ENCODE data around the gene GJC2. TPM values are rescaled to one million over a fixed set of nuclear protein-coding genes. Genes with fewer than 3 reads are reported as not detected.

Gene GJC2
- polyA plus RNA-seq, 1 donor = 1.2 TPM

DNA sequence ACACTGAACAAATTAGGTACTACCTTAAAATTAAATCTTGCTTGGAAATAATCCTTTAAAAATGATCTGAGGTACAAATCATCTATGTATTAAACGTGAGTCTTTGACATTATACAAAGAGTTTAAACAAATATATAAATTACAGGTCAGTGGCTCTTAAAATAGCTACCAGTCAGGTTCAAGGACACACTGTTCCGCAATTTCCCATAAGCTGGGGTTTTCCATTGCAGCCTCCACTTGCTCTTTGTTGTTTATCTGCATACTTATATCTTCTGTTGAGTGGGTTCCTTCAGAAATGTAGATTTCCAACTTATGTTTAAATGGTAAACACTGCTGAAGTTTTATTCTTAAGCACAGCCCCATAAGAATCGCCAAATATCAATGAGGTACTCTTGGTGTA, 34.9 kb upstream of the GJC2 start:
- no peak for DNase-seq

DNA sequence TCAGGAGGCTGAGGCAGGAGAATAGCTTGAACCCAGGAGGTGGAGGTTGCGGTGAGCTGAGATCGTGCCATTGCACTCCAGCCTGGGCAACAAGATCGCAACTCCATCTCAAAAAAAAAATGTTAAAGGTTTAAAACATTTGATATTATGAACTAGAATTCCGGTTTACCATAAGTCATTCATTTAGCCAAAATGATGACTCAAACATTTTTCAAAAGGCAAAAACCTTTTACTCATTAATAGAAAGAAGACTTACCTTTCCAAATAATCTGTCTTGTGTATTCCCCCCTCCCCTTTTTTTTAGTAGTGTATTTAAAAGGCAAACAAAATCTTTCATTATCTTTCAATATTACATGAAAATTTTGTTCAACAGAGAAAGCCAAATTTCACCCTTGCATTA, 32.4 kb upstream of the GJC2 start:
- no peak for DNase-seq

GRCh38 chr1:228118040-228118439, 31.7 kb upstream of the GJC2 start:
- no peak for DNase-seq

DNA sequence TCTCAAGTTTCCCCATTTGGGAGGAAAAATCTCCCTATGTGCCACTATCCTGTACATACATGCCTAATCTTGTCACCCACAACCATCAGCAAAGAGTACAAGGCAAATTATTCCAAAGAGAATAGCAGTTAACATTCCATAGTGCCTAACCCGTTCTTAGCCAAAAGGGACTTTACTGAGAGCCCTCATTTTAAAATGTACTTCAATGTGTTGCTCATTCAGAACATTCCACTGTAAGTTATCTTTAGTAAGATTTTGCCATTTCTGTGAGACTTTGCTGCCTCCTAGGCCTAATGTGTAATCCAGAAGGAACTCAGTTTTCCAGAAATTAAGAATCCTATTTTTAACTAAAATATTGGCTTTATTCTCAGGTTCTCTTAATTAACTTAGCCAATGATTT, 29.4 kb upstream of the GJC2 start:
- no peak for DNase-seq

DNA sequence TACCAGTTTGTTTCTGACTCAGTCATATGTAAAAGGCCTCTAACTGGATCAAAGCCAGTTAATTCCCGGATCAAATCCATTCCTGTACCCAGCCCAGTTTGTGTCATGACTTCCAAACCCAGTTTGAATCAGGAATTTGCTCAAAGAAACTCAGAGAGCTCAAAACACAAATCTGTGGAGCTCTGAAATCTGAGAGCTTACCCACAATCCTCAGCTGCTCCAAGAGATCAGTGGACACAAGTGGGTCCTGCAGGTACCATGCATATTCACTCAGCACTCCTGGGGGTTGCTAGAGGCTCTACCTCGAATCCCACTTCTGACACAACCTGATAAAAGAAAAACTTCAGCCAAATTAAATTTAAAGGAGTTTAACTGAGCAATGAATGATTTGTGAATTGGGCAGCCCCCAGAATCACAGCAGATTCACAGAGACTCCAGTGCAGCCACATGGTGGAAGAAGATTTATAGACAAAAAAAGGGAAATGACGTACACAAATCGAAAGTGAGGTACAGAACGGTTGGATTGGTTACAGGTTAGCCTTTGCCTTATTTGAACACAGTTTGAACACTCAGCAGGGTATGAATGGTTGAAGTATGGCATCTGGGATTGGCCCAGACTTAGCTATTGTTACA, 28.8 kb upstream of the GJC2 start:
- no peak for DNase-seq

DNA sequence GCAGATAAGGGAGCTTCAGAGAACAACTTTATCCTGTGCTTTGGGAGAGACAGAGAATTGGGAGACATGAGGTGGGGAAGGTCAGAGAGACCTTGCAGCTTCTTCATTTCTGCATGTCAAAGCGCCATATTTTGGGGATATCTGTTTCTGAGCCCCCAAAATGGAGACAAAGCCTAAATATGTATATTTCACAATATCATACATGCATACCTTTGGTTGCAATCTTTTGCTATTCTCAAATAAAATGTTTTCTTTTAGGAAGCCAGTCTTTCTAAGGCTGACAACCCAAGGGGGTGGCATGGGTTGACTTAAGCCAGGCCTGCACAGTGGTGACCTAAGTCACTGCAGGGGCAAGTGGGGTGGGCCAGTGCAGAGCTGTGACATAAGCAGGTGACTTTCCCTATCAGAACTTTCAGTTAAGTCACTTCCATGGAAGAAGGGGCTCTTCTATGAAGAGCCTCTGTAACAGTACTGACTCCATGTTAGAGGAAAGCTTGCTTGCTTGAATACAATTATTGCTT, 26.7 kb upstream of the GJC2 start:
- no peak for DNase-seq

GRCh38 chr1:228123505-228123904, 26.2 kb upstream of the GJC2 start:
- DNase-seq = no peak

DNA sequence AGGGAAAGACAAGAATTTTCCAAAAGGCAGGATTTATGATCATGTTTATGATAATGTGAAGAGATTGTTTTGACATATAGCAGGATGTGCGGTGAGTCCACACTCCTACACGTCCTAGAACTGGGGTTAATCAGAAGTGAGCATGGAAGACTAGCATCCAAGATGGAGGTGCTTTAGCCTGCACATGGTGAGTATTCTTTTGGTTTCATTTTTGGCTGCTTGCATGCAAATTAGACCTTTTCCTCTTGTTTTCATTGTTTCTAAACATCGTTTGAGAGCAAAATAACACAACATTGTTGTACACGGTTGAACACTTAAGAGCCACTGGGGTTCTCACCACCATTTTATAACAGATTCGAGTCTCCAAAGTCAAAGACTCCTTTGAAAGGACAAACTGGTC, 24.5 kb upstream of the GJC2 start:
- DNase-seq = no peak

DNA sequence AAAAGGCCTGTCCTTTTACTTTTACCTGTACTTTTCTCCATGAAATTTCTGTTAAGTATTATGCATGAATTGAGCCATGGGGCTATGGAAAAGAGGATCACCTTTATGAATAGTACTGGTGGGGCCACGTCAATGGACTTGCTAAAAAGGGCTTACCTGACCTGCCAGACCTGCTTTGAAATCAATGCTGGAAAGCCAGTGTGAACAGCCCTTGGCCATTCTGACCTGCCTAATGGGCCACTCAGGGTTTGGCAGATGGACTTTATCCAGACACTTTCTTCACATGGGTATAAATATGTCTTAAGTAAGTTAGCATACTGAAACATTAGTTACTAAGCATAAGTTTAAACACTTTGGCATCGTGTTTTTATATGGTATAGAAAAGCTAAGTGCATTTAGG, 18.0 kb upstream of the GJC2 start:
- DNase-seq = no peak

GRCh38 chr1:228134591-228134990, 15.1 kb upstream of the GJC2 start:
- DNase-seq = no peak

GRCh38 chr1:228136901-228137300, 12.8 kb upstream of the GJC2 start:
- no peak for DNase-seq

DNA sequence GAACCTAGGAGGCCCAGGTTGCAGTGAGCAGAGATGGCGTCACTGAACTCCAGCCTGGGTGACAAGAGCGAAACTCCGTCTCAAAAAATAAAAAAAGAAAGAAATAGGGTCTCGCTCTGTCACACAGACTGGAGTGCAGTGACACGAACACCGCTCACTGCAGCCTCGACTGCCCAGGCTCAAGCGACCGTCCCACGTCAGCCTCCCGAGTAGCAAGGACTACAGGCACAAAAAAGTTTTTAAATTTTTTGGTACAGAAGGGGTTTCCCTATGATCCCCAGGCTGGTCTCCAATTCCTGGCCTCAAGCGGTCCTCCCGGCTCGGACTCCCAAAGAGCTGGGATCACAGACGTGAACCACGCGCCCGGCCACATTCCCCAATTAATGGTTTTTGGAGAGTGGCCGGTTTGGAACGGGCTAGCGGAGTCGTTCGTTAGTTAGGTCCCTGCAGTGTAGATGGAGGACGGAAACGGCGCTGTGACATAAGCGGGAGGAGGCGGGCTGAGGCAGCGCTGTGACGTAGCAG, 10.3 kb upstream of the GJC2 start:
- no peak for DNase-seq

DNA sequence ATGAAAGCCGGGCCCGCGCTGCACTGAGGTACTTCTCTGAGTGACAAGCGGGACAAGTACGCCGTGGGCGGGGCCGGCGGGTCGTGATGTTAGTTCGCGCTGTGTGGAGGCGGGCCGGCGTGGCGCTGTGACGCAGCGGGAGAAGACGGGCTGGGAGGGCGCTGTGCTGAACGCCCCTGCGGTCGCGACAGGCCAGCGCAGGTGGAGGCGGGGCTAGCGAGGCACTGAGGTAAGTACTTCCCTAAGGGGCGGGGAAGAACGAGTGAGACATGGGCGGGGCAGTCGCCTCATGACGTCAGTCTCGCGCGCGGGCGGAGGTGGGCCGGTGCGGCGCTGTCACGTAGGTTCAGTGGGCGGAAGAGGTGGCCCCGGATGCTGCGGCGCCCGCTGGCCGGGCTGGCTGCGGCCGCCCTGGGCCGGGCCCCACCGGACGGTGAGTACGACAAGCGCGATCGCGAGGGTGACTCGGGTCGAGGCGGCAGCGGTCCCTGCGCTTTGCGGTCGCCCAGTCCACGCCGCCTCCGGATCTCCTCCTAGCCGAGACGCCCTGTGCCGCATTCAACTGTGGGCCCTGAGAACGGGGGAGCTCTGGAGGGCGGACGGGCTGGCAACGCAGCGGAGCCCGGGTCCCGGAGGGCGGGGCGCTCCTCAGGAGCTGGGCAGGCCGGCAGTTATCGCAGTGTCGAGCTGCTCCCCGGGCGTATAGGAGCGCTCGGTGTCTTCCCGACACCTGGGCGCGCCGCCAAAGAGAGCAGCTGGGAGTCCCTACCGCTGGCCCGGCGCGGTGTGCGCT, 9.6 kb upstream of the GJC2 start, which contains the start of gene GUK1:
Gene GUK1, plus strand, starts transcription at position 349 of the 793 bp plus-strand sequence. Its CDS starts 24 bp downstream, at position 373.
- DNase-seq = peak; percentile 97

DNA sequence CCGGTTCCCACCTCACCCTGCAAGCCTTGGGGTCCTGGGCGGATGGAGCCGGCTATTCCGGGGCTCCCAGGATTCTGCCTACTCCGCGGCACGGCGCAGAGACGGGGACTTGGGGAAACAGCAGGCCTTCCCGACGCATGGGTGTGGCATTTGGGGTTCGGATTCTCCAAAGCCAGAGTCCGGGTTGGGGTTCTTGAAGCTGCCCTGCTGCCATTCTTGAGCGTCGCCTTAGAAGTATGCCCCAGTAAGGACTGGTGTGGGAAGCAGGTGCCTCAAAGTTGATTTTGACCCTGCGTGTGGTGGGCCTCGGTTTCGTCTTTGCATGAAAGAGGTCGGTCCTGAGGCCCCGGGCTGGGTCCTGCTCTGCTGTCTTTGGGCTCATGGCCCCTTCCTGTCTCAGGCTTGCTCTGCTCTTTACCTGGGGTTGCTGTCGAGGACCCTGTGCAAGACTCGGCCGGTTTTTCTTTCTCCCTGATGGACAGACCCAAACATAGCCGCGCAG, 9.0 kb upstream of the GJC2 start:
- no peak for DNase-seq

- DNase-seq = no peak
Observed at GRCh38 chr1:228141226-228142044, 8.3 kb upstream of the GJC2 start.

DNA sequence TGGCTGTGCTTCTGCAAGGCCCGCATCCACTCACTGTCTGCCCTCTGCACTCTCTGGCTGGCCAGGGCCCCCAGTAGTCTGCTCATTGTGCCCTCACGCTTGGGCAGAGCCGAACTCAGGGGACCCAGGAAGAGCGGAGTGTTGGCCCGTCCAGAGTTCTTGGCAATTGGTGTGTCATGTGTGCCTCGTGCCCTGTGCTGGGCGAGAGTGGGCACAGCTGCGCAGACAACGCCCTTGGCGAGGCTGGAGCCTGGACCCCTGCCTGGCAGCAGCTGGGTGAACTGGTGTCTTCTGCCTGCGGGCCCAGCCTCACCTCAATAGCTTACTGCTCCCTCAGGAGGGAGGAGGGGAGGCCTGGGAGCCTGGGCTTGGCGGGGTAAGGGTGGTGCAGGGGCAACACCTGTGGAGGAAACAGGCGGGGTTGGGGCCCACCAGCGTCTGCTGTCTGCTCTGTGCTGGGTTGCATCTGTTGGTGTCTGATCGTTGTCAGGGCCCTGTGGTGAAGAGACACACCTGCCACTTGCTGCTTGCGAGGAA, 7.5 kb upstream of the GJC2 start:
- DNase-seq = no peak

DNA sequence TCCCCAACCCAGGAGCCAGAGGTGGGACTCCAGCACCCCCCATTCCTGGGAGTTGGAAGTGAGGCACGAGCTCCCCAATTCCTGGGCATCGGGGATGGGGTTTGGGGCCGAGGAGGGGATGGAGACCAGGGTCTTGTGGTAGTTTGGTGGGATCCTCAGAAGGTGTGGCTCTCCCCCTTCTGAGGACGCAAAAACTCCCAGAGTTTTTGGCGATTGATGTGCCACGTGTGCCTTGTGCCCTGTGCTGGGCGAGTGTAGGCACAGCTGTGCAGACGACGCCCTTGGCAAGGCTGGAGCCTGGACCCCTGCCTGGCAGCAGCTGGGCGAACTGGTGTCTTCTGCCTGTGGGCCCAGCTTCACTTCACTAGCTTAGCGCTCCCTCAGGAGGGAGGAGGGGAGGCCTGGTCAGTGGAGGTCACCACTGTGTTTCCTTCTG, 7.0 kb upstream of the GJC2 start:
- DNase-seq = no peak

- DNase-seq = no peak
Observed at GRCh38 chr1:228143480-228144192, 6.1 kb upstream of the GJC2 start.

- no peak for DNase-seq
Observed at GRCh38 chr1:228144193-228144992, 5.3 kb upstream of the GJC2 start.

DNA sequence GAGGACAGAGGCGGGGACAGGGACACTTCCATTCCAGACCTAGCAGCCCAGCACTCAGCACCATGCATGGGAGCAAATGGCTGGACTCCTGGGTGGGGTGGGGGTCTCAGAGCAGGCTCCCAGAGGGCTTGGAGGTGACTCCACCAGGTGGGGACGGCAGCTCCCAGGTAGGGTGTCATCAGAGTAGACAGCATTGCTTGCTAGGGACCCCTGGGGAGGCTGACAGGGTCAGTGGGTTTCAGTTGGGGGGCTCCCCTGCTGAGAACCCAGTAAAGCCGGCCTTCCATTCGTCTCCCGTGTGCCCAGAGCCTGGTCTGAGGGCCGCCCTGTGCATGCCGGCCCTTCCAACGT, 4.8 kb upstream of the GJC2 start:
- DNase-seq = no peak
